Gastrocnemius medialis (tissue), 4 donors: ENCODE measurements around the gene SVEP1. TPM values are rescaled to one million over a fixed set of nuclear protein-coding genes. Genes with fewer than 3 reads are reported as not detected.

Experiments
- ATAC-seq, 2 donors: fragments of 150-250 bp; one replicate each; pipeline ENCODE4 v1.9.1; 2016
- DNase-seq, 2 donors: peaks; one replicate each; pipeline ENCODE4 v3.0.0-alpha.2; 2019
- H3K27ac ChIP-seq, 4 donors: fragments of 200-600 bp; sonication (generic); 1 replicate in 1 of 4; 2 replicates in 3 of 4; pipeline ENCODE4 v1.5.1; 2016 to 2018; ENCODE audit warnings: mild to moderate bottlenecking in 2 of 4, moderate library complexity in 1 of 4
- H3K27me3 ChIP-seq, 3 donors: fragments of 200-600 bp; sonication (generic) in 2 of 3; 1 replicate in 1 of 3; 2 replicates in 2 of 3; pipeline versions ENCODE4 v1.5.1 to v1.6.0; 2016 to 2019; ENCODE audit warnings: mild to moderate bottlenecking in 1 of 3, moderate library complexity in 1 of 3
- H3K36me3 ChIP-seq, 2 donors: fragments of 200-600 bp; sonication (generic) in 1 of 2; one replicate each; pipeline ENCODE4 v1.5.1; 2017 to 2018
- H3K4me1 ChIP-seq, 2 donors: fragments of 200-600 bp; sonication (generic) in 1 of 2; one replicate each; pipeline ENCODE4 v1.5.1; 2016 to 2017; ENCODE audit warnings: mild to moderate bottlenecking in 2 of 2
- H3K4me3 ChIP-seq, 4 donors: fragments of 200-600 bp; sonication (generic) in 3 of 4; 1 replicate in 1 of 4; 2 replicates in 3 of 4; pipeline ENCODE4 v1.5.1; 2016 to 2019; ENCODE audit warnings: mild to moderate bottlenecking in 2 of 4
- H3K9me3 ChIP-seq, 3 donors: fragments of 200-600 bp; sonication (generic) in 2 of 3; 1 replicate in 1 of 3; 2 replicates in 2 of 3; pipeline ENCODE4 v1.5.1; 2016 to 2019
- POLR2A ChIP-seq, 2 donors: fragments of 450-650 bp; IDR thresholded peaks; one replicate each; pipeline ENCODE4 v1.6.1; 2017; ENCODE audit warnings: antibody characterized with exemption in 2 of 2, mild to moderate bottlenecking in 2 of 2, moderate library complexity in 2 of 2
- in situ Hi-C, 4 donors: fragments of 200-750 bp; cut with MboI; loops; one replicate each; pipeline versions ENCODE4 v1.15.0 to v1.8.0; 2017; ENCODE audit warnings: low sequenced_read_pairs in 4 of 4
- intact Hi-C: fragments of 100-400 bp; cut with DNase I; formaldehyde crosslinking; loops from one replicate; pipeline ENCODE4 v1.15.1; 2023; ENCODE audit warnings: low total_unique reads
- total RNA-seq, 4 donors: library from RNA; depleted of rRNA; stranded (reverse); fragments of >200 nt; gene quantifications; one replicate each; pipeline versions ENCODE4 v1.1.0 to v1.2.3, GENCODE V29; 2016
- TF ChIP-seq, protein P1 (sequence below), 5 experiments: fragments of 450-650 bp in 3 of 5; fragments of 200-600 bp in 2 of 5; sonication (generic) in 2 of 5; IDR thresholded peaks in 4 of 5; conservative IDR thresholded peaks in 1 of 5; 1 replicate in 4 of 5; 2 replicates in 1 of 5; pipeline ENCODE4 v1.5.1; 2016 to 2019; ENCODE audit warnings: antibody characterized with exemption in 5 of 5, mild to moderate bottlenecking in 3 of 5, moderate library complexity in 3 of 5

Gene SVEP1
- total RNA-seq, 4 donors from 2014 or later = 3.8 to 10.3 (median 6.5) TPM

DNA sequence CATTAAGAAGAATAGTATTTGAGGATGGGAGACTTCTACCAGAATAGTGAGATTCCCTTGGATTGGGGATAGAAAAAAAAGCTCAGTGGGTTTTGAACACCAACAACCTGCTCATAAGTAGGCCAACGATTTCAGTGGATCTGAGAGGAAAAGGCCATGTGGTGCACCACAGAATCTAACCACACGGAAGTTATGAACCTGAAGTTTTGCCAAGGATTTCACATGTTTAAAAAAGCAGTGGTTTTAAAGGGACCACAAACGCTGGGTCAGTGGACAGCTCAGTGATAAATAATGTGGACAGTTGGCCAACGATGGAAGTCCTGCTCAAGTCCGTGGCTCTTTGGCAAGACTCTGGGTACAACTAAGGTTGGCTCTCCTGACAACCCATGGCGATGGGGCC, 134.6 kb downstream of the SVEP1 start:
- Histone ChIP-seq H3K36me3 (no peaks in the 10 kb centered on the region), H3K4me3 (no peak overlapping the region), H3K9me3 (no peaks in the 10 kb centered on the region), H3K27ac (no peak overlapping the region), H3K27me3 (no peaks in the 10 kb centered on the region), H3K4me1 (no peaks in the 10 kb centered on the region)
- ATAC-seq (no peak), DNase-seq (no peak)
- intact Hi-C loops = no loop called here
- TF ChIP-seq POLR2A (IDR thresholded peaks at IDR 0.05) = no peak
- TF ChIP-seq, protein P1, sequence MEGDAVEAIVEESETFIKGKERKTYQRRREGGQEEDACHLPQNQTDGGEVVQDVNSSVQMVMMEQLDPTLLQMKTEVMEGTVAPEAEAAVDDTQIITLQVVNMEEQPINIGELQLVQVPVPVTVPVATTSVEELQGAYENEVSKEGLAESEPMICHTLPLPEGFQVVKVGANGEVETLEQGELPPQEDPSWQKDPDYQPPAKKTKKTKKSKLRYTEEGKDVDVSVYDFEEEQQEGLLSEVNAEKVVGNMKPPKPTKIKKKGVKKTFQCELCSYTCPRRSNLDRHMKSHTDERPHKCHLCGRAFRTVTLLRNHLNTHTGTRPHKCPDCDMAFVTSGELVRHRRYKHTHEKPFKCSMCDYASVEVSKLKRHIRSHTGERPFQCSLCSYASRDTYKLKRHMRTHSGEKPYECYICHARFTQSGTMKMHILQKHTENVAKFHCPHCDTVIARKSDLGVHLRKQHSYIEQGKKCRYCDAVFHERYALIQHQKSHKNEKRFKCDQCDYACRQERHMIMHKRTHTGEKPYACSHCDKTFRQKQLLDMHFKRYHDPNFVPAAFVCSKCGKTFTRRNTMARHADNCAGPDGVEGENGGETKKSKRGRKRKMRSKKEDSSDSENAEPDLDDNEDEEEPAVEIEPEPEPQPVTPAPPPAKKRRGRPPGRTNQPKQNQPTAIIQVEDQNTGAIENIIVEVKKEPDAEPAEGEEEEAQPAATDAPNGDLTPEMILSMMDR (IDR thresholded peaks at IDR 0.05 in 4 of 5, conservative IDR thresholded peaks at IDR 0.05 in 1 of 5) = no peak
- in situ Hi-C loops = loop anchor here in 1 of 4 donors (25.0 kb wide), 1 partner anchor 142 kb away; the partner anchor contains the start of gene SVEP1

DNA sequence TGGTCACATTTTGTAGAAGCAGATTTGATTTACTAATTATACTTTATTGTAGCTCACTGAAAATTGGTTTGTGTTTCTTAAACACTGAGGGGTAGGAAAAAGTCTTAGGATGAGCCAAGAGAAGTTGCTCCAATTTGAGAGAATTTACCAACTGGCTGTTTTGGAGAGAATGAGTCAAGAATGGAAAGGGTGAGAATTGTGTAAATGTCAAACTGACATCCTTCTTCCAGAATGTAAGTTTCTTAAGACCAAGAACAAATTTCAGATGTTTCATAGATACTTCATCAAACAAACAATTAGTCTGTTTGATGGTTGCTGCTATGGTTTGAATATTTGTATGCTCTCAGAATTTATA, 135.7 kb downstream of the SVEP1 start:
- Histone ChIP-seq H3K27ac (no peak overlapping the region), H3K4me3 (no peak overlapping the region), H3K9me3 (no peaks in the 10 kb centered on the region), H3K4me1 (no peaks in the 10 kb centered on the region), H3K27me3 (no peaks in the 10 kb centered on the region), H3K36me3 (no peaks in the 10 kb centered on the region)
- in situ Hi-C loops (loop anchor here in 1 of 4 donors (25.0 kb wide), 1 partner anchor 143 kb away; the partner anchor contains the start of gene SVEP1), intact Hi-C loops (no loop called here)
- ATAC-seq (no peak), DNase-seq (no peak)
- TF ChIP-seq, protein P1 (IDR thresholded peaks at IDR 0.05 in 4 of 5, conservative IDR thresholded peaks at IDR 0.05 in 1 of 5) = no peak
- no peak for TF ChIP-seq POLR2A (IDR thresholded peaks at IDR 0.05)

DNA sequence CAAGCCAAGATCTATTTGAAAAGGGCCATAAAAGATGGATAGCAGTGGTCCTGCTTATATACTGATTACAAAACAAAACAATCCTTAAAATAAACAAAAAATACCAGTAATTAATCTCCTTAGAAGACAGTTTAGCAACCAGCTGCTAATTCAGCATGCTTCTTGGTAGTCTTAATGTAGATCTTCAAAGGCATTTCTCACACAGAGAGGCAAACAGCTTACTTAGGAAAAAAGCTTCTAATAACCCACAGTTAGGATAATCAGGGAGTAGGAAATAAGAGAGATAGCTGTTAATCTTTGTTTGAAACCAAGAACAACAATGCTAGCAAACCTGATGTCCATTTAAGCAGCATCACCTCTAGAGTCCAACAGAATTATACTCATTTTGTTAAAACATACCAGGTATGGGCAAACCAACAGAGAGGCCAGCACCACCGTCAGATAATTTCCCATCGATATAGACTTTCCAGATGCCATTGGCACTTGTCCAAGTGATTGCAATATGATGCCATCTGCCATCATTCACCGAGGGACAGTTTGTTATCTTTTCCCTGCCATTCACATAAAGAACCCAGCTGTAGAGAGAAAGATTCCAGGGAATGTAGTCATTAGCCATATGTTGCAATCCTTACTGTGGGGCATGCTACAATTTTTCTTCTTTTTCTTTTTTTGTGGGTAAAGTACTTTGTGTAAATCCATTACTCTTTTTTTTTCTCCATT, 136.2 kb downstream of the SVEP1 start:
- Histone ChIP-seq H3K4me1 (no peaks in the 10 kb centered on the region), H3K4me3 (no peak overlapping the region), H3K27me3 (no peaks in the 10 kb centered on the region), H3K36me3 (no peaks in the 10 kb centered on the region), H3K9me3 (no peaks in the 10 kb centered on the region), H3K27ac (no peak overlapping the region)
- intact Hi-C loops (no loop called here), in situ Hi-C loops (loop anchor here in 1 of 4 donors (25.0 kb wide), 1 partner anchor 144 kb away; the partner anchor contains the start of gene SVEP1)
- ATAC-seq (no peak), DNase-seq (no peak)
- TF ChIP-seq POLR2A (IDR thresholded peaks at IDR 0.05) = no peak
- TF ChIP-seq, protein P1 (IDR thresholded peaks at IDR 0.05 in 4 of 5, conservative IDR thresholded peaks at IDR 0.05 in 1 of 5) = no peak

DNA sequence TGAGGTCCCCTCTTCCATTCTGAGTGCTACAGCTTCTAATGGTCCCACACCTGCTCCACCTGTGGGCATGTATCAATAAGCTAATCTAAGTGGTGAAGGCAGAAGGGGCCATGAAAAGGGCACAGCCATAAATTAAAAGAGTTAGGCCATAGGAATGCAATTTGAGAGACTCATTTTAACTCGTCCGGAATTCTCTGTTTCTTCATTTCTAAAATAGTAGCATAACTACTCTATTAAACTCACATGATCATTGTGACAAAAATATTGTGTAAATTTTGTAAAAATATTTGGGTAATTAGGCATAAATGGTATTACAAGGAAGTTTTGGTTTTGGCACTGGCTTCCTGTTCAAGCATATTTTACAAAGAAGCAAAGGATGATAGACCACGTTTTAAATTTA, 138.7 kb downstream of the SVEP1 start:
- H3K27me3 ChIP-seq = no peaks in the 10 kb centered on the region
- DNase-seq (no peak), ATAC-seq (no peak)
- no peaks in the 10 kb centered on the region for H3K36me3 ChIP-seq
- H3K4me1 ChIP-seq = no peaks in the 10 kb centered on the region
- in situ Hi-C loops = loop anchor here in 1 of 4 donors (25.0 kb wide), 1 partner anchor 147 kb away; the partner anchor contains the start of gene SVEP1
- TF ChIP-seq, protein P1 (IDR thresholded peaks at IDR 0.05 in 4 of 5, conservative IDR thresholded peaks at IDR 0.05 in 1 of 5) = no peak
- H3K9me3 ChIP-seq = no peaks in the 10 kb centered on the region
- intact Hi-C loops = no loop called here
- H3K4me3 ChIP-seq = no peak overlapping the region
- H3K27ac ChIP-seq = no peak overlapping the region
